Measurements from ENCODE around the gene ARRB2. TPM values are rescaled to one million over a fixed set of nuclear protein-coding genes. Genes with fewer than 3 reads are reported as not detected.
A peak's percentile ranks its signal among the peaks of the same experiment; 100 is the strongest.

The ARRB2 gene
- total RNA-seq, 1 donor from 2014 or later: 2.9 TPM

DNA sequence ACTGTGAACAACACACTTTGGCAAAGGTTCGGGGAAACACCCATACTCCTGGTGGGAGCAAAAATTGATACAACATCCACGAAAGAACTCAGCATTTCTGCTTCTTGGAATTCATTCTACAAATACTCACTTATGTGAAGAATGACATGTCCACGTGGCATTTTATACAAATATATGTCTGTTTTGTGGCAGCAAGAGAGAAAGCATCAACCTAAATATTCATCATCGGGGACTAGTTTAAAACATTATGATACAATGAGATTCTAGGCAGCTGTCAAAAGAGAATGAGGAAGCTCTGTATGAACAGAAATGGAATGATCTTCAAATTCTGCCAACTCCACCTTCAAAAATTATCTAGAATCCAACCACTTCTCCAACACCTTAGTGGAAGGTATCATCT is 43.3 kb upstream of the ARRB2 start:
- H3K27me3 ChIP-seq (ENCODE audit: control insufficient read depth, insufficient read depth, low read length): peaks cover 2% of the 10 kb centered on the region
- DNase-seq (ENCODE audit: low read depth): no peak
- TF ChIP-seq, protein P1, sequence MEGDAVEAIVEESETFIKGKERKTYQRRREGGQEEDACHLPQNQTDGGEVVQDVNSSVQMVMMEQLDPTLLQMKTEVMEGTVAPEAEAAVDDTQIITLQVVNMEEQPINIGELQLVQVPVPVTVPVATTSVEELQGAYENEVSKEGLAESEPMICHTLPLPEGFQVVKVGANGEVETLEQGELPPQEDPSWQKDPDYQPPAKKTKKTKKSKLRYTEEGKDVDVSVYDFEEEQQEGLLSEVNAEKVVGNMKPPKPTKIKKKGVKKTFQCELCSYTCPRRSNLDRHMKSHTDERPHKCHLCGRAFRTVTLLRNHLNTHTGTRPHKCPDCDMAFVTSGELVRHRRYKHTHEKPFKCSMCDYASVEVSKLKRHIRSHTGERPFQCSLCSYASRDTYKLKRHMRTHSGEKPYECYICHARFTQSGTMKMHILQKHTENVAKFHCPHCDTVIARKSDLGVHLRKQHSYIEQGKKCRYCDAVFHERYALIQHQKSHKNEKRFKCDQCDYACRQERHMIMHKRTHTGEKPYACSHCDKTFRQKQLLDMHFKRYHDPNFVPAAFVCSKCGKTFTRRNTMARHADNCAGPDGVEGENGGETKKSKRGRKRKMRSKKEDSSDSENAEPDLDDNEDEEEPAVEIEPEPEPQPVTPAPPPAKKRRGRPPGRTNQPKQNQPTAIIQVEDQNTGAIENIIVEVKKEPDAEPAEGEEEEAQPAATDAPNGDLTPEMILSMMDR (IDR thresholded peaks at IDR 0.05; ENCODE audit: insufficient read depth, low read length, severe bottlenecking): no peak
- no peak overlapping the region for H3K4me3 ChIP-seq (ENCODE audit: low read depth, low read length)
- no peak for FAIRE-seq
- H3K36me3 ChIP-seq (ENCODE audit: control insufficient read depth, insufficient read depth, low read length): peaks cover 3% of the 10 kb centered on the region

DNA sequence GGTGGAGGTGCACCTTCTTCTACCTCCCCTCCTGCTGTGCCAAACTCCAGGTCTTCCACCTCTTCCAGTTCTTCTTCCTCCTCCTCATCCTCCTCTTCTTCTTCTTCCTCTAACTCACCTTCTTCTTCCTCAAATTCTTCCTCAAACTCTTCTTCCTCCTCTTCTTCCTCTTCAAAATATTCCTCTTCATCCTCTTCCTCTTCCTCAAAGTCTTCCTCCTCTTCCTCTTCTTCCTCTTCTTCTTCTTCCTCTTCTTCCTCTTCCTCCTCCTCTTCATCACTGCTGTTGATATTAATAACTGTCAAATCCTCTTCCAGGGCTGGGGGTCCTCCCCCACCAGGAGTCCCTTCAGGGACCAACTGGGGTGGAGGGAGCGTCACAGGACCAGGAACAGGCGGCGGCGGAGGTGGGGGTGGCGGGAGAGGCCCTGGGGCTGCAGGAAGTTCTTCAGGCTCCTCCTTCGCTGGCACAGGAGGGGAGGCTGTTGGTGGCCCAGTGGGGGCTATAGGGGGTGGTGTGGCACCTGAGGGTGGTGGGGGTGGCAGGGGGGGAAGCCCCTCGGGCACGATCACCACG is 38.3 kb upstream of the ARRB2 start:
- TF ChIP-seq, protein P1 (IDR thresholded peaks at IDR 0.05; ENCODE audit: insufficient read depth, low read length, severe bottlenecking): no peak
- peaks cover 25% of the 10 kb centered on the region for H3K36me3 ChIP-seq (ENCODE audit: control insufficient read depth, insufficient read depth, low read length)
- no peak for FAIRE-seq

DNA sequence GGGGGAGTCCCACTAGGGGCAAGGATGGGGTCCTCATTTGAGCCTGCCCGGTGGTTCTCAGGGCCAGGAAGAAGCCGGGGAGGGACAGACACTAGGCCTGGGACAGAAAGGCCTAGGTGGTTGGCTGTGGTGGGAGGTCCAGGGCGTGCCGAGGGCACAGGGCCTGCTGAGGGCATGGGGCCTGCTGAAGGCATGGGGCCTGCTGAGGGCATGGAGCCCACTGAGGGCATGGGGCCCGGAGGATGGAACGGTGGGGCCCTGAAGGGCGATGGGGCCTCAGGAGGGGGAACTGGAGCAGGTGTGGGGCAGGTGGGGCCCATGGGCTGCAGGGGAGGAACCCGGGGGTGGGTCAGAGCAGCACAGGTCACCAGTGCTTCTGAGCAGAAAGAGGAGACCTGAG is 37.7 kb upstream of the ARRB2 start:
- H3K36me3 ChIP-seq (ENCODE audit: control insufficient read depth, insufficient read depth, low read length): peaks cover 25% of the 10 kb centered on the region
- TF ChIP-seq, protein P1 (IDR thresholded peaks at IDR 0.05; ENCODE audit: insufficient read depth, low read length, severe bottlenecking): no peak
- DNase-seq (ENCODE audit: low read depth): no peak
- no peaks in the 10 kb centered on the region for H3K27me3 ChIP-seq (ENCODE audit: control insufficient read depth, insufficient read depth, low read length)
- no peak for FAIRE-seq
- H3K4me3 ChIP-seq (ENCODE audit: low read depth, low read length): no peak overlapping the region

More for the DNA sequence above, 38.3 kb upstream of the ARRB2 start:
- DNase-seq (ENCODE audit: low read depth): no peak
- no peaks in the 10 kb centered on the region for H3K27me3 ChIP-seq (ENCODE audit: control insufficient read depth, insufficient read depth, low read length)
- H3K4me3 ChIP-seq (ENCODE audit: low read depth, low read length): no peak overlapping the region

GRCh38 chr17:4673169-4673568 is 37.3 kb upstream of the ARRB2 start:
- Histone ChIP-seq H3K27me3 (ENCODE audit: control insufficient read depth, insufficient read depth, low read length) (no peaks in the 10 kb centered on the region), H3K4me3 (ENCODE audit: low read depth, low read length) (no peak overlapping the region), H3K36me3 (ENCODE audit: control insufficient read depth, insufficient read depth, low read length) (peaks cover 25% of the 10 kb centered on the region)
- no peak for FAIRE-seq
- no peak for DNase-seq (ENCODE audit: low read depth)
- TF ChIP-seq, protein P1 (IDR thresholded peaks at IDR 0.05; ENCODE audit: insufficient read depth, low read length, severe bottlenecking): no peak

DNA sequence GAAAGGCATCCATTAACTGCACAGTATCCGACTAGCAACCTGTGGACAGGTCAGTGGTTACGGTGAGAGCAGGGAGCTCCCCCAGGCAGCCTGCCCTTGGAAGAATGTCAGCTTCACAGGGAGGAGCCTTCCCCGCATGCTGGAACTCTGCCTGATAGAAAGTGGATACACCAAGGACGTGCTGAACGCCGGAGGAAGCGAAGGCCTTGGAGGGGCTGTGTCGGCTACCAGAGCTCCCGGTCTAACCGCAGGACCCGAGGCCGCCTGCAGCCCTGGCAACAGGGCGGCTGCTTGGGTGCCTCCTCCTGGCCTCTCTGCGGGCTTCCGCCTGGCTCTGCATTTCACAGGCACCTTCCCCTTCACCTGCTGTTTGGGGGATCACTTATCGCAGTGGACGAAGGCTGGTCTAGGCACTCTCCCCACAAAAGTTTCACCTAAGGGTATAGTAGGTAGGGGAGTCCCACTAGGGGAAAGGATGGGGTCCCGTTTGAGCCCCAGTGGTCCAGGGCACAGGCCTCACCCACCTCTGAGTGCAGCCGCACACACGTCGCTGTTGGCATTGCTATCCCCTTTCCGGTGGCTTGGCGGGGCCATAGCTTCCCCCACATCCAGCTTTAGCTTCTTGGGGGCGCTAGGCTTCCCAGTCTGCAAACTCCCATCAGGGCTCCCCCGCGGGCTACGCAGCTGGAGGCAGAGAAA is 36.3 kb upstream of the ARRB2 start:
- peaks cover 25% of the 10 kb centered on the region for H3K36me3 ChIP-seq (ENCODE audit: control insufficient read depth, insufficient read depth, low read length)
- H3K4me3 ChIP-seq (ENCODE audit: low read depth, low read length): no peak overlapping the region
- no peaks in the 10 kb centered on the region for H3K27me3 ChIP-seq (ENCODE audit: control insufficient read depth, insufficient read depth, low read length)
- FAIRE-seq: peak; percentile 13
- no peak for DNase-seq (ENCODE audit: low read depth)
- TF ChIP-seq, protein P1 (IDR thresholded peaks at IDR 0.05; ENCODE audit: insufficient read depth, low read length, severe bottlenecking): no peak

GRCh38 chr17:4674685-4674998 is 35.8 kb upstream of the ARRB2 start:
- TF ChIP-seq, protein P1 (IDR thresholded peaks at IDR 0.05; ENCODE audit: insufficient read depth, low read length, severe bottlenecking): no peak
- peaks cover 25% of the 10 kb centered on the region for H3K36me3 ChIP-seq (ENCODE audit: control insufficient read depth, insufficient read depth, low read length)
- no peaks in the 10 kb centered on the region for H3K27me3 ChIP-seq (ENCODE audit: control insufficient read depth, insufficient read depth, low read length)
- FAIRE-seq (no peak), DNase-seq (ENCODE audit: low read depth) (no peak)
- H3K4me3 ChIP-seq (ENCODE audit: low read depth, low read length): no peak overlapping the region
